HG02642 (cell line): Measurements from ENCODE around the gene DOCK8.

ENCODE experiments used
- ATAC-seq: cut with Tn5 transposase; IDR thresholded peaks from one replicate; pipeline ENCODE4 v1.9.1; 2021; ENCODE audit warnings: mild to moderate bottlenecking; ENCODE audit not compliant: unreplicated experiment, poor library complexity

DOCK8 gene

GRCh38 chr9:447230-448025, 232.8 kb downstream of the DOCK8 start:
- no peak for ATAC-seq

- no peak for ATAC-seq
Observed at GRCh38 chr9:450057-450456, 235.4 kb downstream of the DOCK8 start.

GRCh38 chr9:450561-450960, 235.9 kb downstream of the DOCK8 start:
- ATAC-seq, result no peak

GRCh38 chr9:453832-454231, 239.2 kb downstream of the DOCK8 start:
- ATAC-seq, result no peak

GRCh38 chr9:456365-456764, 241.7 kb downstream of the DOCK8 start:
- no peak for ATAC-seq

GRCh38 chr9:458590-458989, 243.9 kb downstream of the DOCK8 start:
- no peak for ATAC-seq

- no peak for ATAC-seq
Observed at GRCh38 chr9:459491-460444, 245.1 kb downstream of the DOCK8 start.

GRCh38 chr9:462121-462520, 247.5 kb downstream of the DOCK8 start:
- no peak for ATAC-seq

GRCh38 chr9:462606-463005, 247.9 kb downstream of the DOCK8 start:
- ATAC-seq, result no peak

- ATAC-seq, result no peak
Observed at GRCh38 chr9:463455-464171, 248.9 kb downstream of the DOCK8 start.

GRCh38 chr9:466747-467146, 252.1 kb downstream of the DOCK8 start:
- no peak for ATAC-seq

GRCh38 chr9:468766-469426, 254.2 kb downstream of the DOCK8 start:
- no peak for ATAC-seq

- peak; percentile 91 for ATAC-seq
Observed at GRCh38 chr9:469672-470551, 255.2 kb downstream of the DOCK8 start.

- ATAC-seq, result no peak
Observed at GRCh38 chr9:470552-471194, 256.0 kb downstream of the DOCK8 start.

- ATAC-seq, result no peak
Observed at GRCh38 chr9:471320-471719, 256.7 kb downstream of the DOCK8 start.

GRCh38 chr9:472479-473075, 257.9 kb downstream of the DOCK8 start:
- no peak for ATAC-seq

GRCh38 chr9:477193-477592, 262.5 kb downstream of the DOCK8 start:
- ATAC-seq, result no peak

GRCh38 chr9:479304-479970, 264.8 kb downstream of the DOCK8 start:
- no peak for ATAC-seq
